HG03520 (cell line): ENCODE results near the gene PRPF8.
"Not testable (repeated sequence)": the region's sequence is repeated elsewhere in the genome, so short reads cannot be mapped to it uniquely, and the experiment has no call there.

ENCODE experiments used
- ATAC-seq: cut with Tn5 transposase; IDR thresholded peaks from one replicate; pipeline ENCODE4 v1.9.1; 2021; ENCODE audit warnings: mild to moderate bottlenecking, moderate library complexity; ENCODE audit not compliant: unreplicated experiment

The PRPF8 gene

GRCh38 chr17:1716912-1717695, 32.4 kb upstream of the PRPF8 start:
- ATAC-seq: peak; percentile 35

- peak; percentile 71 for ATAC-seq
Observed at GRCh38 chr17:1716076-1716911, 31.6 kb upstream of the PRPF8 start.

GRCh38 chr17:1715803-1716075, 31.1 kb upstream of the PRPF8 start:
- ATAC-seq: no peak

- ATAC-seq: no peak
Observed at GRCh38 chr17:1714980-1715802, 30.5 kb upstream of the PRPF8 start.

- no peak for ATAC-seq
Observed at GRCh38 chr17:1714427-1714979, 29.8 kb upstream of the PRPF8 start.

GRCh38 chr17:1713878-1714426, 29.3 kb upstream of the PRPF8 start:
- no peak for ATAC-seq

DNA sequence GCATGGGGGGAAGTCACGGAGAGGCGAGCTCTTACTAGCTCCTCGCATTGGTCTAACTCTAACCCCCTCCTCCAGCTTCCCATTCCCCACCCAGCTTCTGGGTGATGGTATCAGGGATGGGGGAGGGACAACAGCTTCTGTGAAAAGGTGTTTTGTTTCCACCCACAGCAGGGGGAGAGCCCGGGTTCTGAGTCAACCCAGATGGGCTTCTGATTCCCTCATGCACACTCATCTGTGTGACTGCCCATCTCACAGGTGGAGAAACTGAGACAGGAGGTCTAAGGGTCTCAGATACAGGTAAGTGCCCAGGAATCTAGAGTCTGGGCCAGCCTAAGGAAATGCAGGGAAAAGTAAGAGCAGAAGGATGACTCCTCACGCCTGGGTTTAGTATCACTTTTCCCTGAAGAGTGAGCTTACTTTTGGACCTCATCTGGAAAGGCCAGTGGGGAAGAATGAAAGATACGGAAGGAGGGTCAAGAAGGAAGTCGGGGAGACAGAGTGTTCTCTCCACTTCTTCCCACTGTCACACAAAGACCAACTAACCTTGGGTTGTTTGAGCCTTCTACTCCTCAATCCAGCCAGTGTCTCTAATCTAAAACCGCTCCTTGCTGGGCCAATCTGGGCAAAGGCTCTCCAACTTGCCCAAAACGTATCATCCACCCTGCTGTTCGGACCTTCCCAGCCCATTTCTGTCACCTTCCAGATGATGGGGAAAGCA, 28.7 kb upstream of the PRPF8 start:
- no peak for ATAC-seq

GRCh38 chr17:1712271-1712670, 27.6 kb upstream of the PRPF8 start:
- no peak for ATAC-seq

GRCh38 chr17:1711804-1712203, 27.1 kb upstream of the PRPF8 start:
- ATAC-seq: no peak

DNA sequence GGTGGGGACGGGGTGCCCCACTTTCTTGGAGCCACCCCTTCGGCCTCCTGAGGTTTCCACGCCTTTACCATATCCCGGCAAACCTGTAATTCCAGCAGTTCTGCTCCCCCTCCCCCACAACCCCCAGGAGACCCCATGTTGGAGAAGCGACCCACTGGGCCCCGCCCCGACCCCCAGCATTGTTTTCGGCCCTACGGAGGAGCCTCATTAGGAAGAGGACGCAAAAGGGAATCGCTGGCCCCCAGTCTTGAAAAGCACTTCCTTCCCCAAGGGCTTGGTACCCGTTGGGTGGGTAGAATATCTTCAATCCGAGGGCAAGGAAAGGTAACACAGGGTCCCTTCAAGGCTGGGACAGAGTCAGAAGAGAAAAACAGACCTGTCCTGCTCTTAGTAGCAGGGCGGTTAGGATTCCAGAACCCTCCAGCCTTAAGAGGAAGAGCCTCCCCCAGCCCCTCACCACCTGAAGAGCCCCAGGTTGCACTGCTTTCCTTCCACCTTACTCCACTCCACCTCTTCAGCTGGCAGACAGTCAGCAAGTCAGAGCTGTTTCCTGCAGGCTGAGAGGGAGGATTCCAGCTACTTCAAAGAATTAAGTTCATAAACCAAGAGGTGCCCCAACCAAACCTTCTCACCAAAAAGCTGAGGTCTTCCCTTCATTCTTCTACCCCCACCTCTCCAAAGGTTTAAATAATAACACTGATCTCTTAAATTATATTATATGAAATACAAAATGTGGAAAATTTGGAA, 26.3 kb upstream of the PRPF8 start:
- no peak for ATAC-seq

GRCh38 chr17:1709971-1710806, 25.5 kb upstream of the PRPF8 start, which contains the start of gene TLCD2:
TSS of gene TLCD2 (minus strand) at chr17:1710377. CDS start at chr17:1710242, 135 bp downstream.
- no peak for ATAC-seq

GRCh38 chr17:1709403-1709951, 24.8 kb upstream of the PRPF8 start:
- no peak for ATAC-seq

- ATAC-seq: not testable (repeated sequence)
Observed at GRCh38 chr17:1708791-1709346, 24.2 kb upstream of the PRPF8 start.

- no peak for ATAC-seq
Observed at GRCh38 chr17:1707107-1707506, 22.4 kb upstream of the PRPF8 start.

DNA sequence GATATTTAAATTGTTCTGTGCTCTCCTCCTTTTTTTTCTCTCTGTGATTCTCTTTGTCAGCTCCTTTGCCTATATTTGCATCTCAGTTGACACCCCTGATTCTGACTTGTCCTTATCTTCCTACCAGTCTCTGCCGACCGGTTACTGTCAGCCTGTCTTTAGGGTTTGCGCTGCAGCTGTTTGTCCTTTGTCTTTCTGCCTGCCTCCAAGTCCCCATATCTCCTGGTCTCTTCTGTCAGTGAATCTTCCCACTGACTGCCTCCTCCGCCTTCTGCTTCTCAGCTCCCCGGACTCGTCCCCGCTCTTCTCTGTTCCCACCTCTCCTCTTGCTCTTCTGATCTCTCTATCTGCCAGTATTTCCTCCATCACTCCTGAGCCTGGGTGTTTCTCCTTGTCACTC, 20.3 kb upstream of the PRPF8 start:
- no peak for ATAC-seq

GRCh38 chr17:1703063-1703462, 18.4 kb upstream of the PRPF8 start:
- no peak for ATAC-seq

GRCh38 chr17:1699891-1700290, 15.2 kb upstream of the PRPF8 start:
- ATAC-seq: not testable (repeated sequence)

DNA sequence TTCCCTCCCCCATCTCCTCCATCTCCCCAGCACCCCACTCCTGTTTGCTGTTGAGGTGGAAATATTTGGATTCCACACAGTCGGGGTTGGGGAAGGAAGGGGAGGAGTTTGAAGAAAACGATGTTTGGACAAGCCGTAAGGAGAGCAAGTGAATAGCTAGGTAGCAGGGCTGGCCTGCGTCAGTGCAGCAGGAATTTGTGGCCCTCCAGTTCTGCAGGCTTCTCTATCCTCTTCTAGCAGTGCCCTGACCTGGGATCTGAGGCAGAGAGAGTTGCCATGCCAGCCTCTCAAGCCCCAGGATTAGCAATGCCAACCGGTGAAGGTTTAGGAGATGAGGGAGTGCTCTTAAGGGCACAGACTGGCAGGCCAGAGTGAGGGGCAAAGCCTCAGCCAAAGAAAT, 13.0 kb upstream of the PRPF8 start:
- ATAC-seq: no peak
